Myocyte (in vitro differentiated cells): Measurements from ENCODE around the gene CHRNB1. TPM values are rescaled to one million over a fixed set of nuclear protein-coding genes. Genes with fewer than 3 reads are reported as not detected.

Source experiments
- DNase-seq: peaks from one replicate; pipeline ENCODE4 v3.0.0-alpha.2; 2012; ENCODE audit warnings: low read depth
- total RNA-seq: library from RNA; depleted of rRNA; stranded (reverse); fragments of >200 nt; gene quantifications from 2 replicates; pipeline ENCODE4 v1.2.3, GENCODE V29; 2014

CHRNB1 gene
- total RNA-seq, 1 donor from 2014 or later, result 213 TPM

DNA sequence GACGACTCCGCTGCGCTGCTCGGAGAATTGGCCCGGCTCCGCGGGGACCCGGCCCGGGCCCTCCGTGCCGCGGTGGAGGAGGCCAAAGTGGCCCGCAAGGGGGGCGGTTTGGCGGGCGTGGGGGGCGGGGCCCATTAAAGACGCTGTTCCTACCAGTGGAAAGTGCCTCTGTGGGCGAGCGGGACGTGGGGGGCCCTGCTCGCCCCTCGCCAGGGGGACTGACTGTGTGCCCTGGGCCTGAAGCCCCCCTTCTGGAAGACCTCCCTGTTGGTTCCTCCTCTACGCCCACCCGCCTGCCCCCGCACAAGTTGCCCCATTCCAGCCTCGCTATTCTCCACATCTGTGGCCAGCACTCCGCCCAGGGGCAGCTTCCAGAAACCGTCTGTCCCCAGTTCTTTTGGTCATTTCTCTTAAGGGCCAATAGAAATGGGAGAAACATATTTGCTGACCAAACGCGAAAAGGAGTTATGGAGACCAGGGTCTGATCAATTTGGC lies 7.4 kb upstream of the CHRNB1 start:
- DNase-seq, result no peak

DNA sequence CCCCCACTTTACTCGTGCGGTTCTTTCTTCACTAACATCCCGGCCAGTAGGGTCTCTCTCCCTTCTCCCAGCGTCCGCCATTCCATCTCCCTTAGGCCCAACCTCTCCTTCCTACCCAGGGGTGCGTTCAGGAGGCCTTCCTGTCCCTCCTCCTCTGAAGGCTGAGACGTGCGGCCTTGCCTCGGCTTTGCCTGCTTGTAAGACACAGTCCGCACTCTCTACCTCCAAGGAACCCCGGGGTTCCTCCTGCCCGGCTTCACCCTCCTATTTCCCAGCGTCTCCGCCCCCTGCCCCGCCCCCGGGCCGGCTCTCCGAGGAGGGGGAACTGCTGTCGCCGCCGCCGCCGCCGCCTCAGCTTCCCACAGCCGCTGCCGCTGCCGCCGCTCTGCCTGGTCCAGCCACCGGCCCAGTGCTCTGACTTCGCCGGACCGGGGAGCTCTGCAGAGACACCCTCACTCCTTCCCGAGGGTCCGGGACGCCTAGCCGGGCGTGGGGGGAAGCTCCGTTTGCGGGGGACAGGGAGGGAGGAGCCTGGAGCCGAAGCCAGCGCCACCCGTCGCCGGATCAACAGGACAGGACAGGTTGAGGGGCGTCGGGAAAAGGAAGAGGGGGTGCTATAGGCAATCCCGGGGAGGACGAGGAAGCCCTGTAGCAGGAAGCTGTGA lies 6.8 kb upstream of the CHRNB1 start:
- peak; percentile 80 for DNase-seq

DNA sequence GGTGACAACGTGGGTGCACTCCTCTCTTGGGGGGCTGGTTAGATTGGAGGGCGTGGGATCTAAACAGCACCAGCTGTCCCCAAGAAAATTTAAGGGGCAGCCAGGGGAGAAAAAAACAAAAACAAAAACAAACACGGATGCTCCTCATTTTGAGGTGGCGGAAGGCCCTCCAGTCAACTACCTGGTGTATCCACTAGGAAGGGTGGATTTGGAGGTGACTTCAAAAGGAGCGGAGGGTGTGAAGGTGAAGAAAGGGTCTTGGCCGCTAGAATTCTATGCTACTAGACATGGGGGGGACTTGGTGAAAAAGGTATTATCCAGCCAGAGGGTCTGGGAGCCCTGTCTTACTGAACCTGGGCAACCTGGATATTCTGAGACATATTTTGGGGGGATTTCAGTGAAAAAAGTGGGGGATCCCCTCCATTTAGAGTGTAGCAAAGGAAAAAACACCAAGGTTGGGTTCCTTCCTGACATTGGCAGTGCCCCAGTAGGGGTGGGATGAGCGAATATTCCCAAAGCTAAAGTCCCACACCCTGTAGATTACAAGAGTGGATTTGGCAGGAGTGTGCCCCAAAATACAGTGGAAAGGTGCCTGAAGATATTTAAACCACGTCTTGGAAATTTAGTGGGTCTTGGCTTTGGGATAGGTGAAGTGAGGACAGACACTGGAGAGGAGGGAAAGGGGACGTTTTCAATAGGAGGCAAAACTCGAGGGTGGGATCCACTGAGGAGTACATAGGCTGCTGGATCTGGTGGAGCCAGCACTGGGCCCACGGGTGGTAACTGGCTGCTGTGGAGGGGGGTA lies 6.0 kb upstream of the CHRNB1 start:
- no peak for DNase-seq

DNA sequence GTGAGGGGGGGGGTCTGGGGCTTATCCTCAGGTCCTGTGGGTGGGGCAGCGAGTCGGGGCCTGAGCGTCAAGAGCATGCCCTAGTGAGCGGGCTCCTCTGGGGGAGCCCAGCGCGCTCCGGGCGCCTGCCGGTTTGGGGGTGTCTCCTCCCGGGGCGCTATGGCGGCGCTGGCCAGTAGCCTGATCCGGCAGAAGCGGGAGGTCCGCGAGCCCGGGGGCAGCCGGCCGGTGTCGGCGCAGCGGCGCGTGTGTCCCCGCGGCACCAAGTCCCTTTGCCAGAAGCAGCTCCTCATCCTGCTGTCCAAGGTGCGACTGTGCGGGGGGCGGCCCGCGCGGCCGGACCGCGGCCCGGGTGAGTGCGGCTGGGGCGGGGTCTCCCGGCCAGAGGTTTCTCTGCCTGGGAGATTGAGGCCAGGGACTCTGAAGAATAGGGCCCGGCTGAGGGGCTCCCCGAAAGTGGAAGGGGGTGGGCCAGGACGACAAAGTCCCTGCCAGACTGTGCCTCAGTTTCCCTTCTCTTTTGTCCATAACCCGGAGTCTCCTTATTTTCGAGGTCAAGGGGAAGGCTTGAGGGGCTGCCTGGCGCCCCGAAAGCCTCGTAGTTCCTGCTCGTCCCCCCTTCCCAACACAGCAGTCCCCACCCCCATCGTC lies 5.3 kb upstream of the CHRNB1 start, which contains the start of gene FGF11:
FGF11 (plus strand) TSS at position 51 of the 651 bp plus-strand sequence; CDS start at position 160, 109 bp downstream.
- DNase-seq, result no peak

DNA sequence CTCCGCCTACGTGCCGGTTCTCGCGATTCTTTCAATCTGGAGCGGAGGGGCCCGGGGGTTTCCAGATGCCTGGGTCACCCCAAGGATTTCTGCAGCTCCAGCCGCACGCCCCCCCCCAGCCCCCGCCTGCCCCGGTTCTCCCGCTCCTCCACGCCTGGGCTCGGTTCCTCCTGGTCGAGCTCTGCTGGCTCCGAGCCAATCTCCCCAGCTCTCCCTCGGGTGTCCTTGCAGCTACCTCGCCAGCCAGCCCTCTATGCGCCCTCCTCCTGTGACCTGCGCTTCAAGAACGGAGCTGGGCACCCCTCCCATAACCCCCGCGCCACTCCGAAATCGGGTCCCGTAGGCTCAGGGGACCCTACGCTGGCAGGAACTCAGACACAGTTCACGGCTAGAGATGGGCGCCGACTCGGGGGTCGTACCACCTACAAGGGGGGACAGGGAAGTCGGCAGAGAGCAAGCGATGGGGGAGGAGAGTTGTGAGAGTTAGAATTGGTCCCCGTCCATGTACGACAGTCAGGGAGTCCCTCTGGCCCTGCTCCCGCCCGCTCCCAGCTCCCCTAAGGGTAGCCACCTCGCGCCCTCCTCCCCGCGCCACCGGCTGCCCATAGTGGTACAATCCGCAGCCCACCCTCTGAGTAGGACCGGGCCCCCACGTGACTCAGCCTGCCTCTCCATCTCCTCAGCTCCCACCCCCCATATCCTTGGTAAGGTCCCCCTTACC lies 4.6 kb upstream of the CHRNB1 start:
- DNase-seq, result peak; percentile 75

DNA sequence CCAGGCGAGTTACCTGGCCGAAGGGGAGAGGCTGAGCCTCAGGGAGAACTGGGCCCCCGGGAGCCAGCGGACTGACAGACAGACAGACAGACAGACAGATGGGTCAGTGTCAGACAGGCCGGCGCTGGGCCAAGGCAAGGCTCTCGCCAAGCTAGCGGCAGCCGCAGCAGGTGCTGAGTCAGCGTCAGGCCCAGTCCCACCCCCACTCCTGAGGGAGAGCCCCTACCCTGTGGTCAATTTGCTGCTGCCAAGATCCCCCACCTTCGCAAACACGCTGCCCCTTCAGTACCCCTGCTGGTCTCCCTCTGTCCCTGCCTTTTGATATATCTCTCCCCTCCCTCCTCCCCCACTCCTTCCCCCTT lies 4.0 kb upstream of the CHRNB1 start:
- peak; percentile 87 for DNase-seq

DNA sequence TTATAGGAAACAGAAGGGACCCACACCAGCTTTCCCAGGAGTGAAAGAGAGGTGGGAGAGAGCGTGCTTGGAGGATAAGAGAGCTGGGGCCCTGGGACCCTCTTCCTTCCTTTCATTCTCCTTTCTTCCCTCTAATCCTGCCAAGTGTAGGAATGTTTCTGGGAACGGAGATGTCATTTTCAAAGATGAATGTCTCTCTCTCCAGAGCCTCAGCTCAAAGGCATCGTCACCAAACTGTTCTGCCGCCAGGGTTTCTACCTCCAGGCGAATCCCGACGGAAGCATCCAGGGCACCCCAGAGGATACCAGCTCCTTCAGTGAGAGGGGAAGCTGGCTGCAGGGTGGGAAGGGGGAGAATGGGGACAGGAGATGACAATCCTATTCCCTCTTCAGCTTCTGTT lies 3.6 kb upstream of the CHRNB1 start:
- no peak for DNase-seq

DNA sequence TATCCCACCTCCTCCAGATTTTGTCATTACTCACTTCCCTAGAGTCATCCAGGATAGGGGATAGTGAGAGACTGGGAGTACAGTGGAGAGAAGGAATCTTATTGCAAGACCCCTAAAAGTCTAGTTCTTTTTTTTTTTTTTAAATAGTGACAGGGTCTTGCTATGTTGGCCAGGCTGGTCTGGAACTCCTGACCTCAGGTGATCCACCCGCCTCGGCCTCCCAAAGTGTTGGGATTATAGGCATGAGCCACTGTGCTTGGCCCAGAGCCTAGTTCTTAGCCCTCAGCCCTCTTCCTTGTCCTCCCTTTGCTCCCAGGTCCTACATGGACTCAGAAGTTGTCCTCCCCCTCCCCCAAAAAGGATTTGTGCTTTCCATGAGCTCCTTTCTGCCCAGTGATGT lies 2.7 kb upstream of the CHRNB1 start:
- DNase-seq, result no peak

DNA sequence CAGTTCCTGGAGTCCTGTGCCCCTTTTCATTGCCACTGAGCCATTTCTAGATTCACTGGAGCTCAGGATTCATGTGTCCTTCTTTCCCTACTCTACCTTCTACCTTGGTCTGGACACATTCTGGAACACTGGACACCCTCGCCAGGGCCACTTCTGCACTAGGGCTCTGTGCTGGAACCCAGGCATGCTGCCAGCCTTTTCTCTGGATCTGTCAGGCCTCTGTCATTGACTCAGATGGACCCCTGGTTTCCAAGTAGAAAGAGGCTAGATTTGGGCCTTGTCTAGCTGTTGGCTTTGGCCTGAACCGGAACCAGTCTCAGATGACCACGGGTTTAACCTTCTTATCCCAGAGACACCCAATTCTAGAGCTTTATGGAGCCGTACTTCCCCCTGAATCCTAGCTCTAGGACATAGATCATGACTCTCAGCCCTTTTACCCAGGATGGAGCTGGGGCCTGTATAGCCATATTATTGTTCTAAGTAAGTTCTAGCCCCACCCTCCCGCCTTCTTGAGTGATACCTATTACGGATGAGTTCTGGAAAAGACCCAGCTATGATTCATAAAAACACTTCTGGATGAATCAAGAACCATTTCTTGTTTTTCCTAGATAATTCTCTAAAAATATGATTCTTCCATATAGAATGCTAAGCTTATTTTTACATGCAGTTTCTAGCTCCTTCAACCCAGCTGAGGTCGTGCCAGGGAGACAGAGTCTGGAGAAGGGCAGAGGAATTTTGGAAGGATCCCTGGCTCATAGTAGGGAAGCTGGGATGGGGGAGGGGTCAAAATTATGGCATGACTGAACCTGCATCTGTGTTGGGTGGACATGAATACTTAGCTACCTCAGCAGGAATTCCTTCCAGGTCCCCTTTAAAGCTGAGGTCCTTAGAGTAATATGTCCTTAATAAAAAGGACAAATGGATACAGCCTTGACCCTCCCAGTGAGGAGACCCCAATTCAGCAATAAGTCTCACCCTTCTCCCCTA lies 1.1 kb upstream of the CHRNB1 start:
- peak; percentile 62 for DNase-seq

DNA sequence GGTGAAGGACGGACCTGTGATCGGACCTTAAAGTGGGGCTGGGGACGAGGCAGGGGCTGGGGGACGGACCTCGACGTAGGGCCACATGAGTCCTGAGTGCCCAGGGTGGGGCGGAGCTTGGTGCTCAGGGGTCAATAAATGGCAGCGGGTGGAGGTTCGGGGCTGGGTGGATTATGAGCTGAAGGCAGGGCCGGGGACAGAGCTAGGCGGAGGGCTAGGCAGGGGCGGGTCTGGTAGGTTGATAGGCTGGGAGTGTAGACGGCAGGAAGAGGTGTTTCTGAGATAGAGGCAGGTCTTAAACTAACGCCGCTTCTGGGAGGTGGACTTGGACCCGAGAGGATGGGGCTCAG lies 733 bp downstream of the CHRNB1 start:
- no peak for DNase-seq

DNA sequence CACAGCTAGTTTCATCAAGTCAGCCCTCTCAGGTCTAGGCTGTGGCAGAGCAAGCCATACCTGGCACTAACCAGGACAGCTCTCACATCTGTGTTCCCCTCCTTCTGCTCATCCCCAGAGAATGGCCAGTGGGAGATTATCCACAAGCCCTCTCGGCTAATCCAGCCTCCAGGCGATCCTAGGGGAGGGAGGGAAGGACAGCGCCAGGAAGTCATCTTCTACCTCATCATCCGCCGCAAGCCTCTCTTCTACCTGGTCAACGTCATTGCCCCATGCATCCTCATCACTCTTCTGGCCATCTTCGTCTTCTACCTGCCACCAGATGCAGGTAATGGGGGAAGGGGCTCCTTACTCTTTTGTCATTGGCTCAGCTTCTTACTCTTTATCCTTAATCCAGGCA lies 3.6 kb downstream of the CHRNB1 start:
- no peak for DNase-seq

DNA sequence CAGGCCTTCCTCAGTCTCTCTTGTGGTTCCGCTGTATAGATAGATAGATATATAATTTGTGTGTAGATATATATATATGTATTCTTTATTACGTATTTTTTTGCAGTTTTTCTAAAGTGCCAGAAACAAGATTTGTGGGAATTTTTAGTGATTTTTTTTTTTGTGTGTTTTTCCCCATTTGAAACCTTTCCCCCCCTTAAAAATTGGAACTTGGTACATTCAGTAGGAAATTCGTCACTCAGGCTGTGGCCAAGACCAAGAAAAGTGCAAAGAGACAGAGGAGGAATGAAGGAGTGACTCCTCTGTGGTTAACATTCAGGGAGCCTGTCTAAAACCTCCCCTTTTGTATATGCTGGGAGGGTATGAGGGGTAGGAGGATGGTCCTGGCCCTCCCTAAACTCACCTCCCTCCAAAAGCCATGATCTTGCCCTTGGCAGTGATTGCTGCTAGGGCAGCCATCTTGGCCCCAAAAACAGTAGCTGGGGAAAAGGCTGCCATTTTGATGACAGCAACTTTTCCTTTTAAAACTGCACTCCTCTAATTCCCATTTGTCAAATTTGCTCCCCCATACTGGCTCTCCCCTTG lies 15.2 kb downstream of the CHRNB1 start:
- DNase-seq, result no peak

DNA sequence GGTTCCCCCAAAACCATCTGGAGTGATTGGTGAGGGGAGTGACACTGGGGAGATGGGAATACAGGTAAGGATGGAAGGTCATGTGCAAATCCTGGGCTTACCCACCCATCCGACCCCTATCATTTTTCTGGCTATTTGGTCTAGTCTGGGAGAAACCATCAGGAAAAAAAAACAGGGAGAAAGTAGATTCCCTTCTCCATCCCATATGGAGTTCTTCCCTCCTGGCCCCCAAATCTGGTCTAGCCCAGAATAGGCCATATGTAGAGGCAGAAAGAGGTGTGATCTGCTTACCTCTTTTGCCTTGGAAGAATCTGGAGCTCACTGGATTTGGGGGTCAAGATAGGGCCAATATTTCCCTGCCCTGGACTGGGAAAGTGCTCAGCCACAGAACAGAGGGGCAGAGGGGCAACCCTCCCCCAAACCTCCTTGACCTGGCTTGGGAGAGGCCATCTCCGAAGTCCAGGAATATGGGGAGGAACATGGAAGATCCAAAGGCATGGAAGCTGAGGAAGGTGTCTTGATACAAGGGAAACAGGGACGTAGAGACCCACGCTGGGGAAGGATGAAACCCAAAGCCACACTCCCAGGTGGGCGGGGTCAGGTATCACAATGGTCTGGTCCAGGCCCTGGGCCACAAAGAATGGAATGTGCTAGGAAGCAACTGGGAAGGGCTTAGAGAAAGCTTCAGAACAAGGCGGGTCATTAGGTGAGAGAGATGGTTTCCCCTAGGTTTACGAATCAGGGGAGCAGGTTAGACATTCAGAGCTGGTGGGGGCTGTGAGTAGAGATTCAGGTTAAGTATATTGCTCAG lies 16.2 kb downstream of the CHRNB1 start:
- DNase-seq, result no peak

DNA sequence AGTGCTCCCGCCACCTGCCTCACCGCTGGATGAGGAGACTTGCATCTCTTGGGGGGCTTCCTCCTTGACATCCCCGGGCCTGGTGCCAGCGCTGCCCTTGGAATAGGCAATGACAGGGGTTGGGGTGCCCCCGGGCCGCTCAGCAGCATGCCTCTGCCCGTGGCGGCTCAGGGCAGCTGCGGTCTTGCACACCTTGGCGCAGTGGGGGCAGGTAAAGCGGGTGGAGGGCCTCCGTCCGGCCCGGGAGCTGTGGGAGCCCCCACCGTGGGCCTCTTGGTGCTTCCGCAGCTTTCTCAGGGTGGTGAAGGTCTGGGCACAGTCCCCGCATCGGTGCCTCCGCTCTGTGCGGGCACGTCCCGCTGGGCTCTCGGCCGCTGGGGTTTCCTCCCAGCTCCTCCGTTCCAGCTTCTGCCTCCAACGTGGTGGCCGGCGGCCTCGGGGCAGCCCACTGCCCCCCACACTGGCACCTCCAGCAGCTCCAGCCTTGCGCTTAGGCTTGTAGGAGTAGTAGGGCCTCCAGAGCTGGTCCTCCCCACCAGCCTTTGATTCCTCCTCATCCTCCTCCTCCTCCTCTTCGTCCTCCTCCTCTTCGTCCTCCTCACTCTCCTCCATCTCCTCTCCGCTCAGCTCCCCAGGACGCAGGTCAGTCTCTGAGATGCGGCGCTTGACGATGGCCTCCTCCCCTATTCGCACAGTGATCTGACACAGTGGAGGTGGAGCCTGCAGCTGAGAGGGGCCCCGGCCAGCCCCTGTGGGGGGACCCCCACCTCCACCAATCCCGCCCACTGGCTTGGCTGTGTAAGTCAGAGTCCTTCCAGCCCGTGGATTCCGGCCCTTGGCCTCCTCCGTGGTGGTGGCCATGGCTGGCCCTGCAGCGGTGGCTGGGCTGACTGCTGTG lies 17.9 kb downstream of the CHRNB1 start:
- no peak for DNase-seq

DNA sequence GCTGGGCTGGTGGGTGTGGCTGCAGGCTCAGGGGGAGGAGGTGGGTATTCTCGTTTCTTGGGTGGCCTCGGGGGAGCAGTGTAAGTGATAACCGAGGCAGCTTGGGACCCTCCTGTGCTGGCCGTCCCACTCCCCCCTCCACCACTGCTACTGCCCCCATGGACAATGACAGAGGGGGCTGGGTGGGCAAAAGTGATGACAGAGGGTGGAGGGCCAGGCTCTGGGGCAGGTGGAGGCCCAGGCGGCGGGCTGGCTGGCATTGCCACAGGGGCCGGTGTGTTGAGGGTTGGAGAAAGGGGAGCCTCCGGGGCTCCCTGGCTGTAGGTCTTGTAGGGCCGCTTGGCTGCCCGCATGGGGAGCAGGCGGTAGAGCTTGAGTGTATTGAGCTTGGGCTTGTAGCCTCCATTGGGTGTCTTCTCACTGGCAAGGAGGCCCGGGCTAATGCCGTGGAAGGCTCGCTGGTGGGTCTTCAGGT lies 18.5 kb downstream of the CHRNB1 start:
- no peak for DNase-seq

DNA sequence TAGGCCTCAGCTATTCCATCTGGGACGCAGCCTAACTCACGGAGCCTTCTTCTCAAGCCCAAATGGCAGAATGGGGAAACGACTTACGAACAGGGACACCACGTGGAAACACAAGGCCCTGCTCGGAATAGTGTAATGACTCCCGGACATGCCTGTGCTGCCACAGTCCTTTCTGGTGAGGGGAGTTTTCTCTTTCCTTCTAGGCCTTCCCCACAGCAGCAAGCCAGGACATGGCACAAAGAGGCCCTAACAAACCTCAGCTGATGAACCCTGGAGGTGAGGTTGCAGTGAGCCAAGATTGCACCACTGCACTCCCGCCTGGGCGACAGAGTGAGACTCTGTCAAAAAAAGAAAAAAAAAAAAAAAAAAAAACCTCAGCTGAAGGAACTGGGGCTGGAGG lies 19.2 kb downstream of the CHRNB1 start:
- no peak for DNase-seq

DNA sequence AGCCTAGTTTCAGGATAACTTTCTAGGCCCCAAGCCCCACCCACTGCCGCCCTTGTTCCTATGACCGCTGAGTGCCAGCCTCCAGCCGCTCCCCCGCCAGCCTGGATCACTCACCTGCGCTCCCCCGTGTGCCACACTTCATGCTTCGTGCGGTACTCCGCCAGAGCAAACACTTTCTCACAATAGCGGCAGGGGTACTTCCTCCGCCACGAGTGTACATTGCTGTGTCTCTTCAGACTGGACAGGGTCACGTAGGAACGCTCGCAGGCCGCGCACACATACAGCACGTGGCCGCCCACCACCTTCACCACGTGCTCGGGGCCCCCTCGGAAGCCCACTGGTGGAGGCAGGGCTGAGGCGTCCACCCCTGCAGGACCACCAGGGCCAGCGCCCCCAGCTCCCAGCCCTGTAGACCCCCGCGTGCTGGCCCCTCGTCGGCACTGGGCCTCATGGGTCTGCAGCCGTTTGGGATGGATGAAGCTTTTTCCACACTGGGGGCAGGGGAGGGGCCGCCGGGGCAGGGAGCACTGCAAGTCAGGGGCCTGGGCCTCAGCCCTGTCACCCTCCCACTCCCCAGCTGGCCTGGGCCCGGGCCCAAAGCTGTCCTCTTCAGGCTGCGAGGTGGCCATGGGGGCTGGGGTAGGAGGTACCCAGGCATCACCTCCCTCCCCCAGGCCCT lies 20.9 kb downstream of the CHRNB1 start:
- no peak for DNase-seq

DNA sequence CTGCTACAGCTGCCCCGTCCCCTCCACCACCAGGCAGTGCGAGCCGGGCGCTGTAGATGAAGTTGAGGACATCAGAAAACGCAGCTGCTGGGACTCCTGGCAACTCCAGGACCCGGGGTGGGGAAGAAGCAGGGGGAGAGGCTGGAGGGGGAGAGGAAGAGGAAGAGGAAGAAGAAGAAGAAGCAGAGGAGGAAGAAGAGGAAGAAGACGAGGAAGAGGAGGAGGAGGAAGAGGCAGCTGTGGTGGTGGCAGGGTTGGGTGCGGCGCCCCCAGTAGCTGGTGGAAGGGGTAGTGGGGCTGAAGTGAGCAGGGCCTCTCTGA lies 21.4 kb downstream of the CHRNB1 start:
- DNase-seq, result no peak
